GM12891 (cell line): ENCODE results near the gene PPP3R2.
"Not testable (repeated sequence)": the region's sequence is repeated elsewhere in the genome, so short reads cannot be mapped to it uniquely, and the experiment has no call there.

Experiments
- DNase-seq: peaks from one replicate; pipeline ENCODE4 v3.0.0; 2011; ENCODE audit warnings: low spot score; ENCODE audit not compliant: insufficient read length
- FAIRE-seq: peaks from 2 replicates; lab custom pipeline; 2011; peaks lifted over from hg19 to GRCh38; lab: Jason Lieb, UNC
- PAX5 ChIP-seq: IDR thresholded peaks from 2 replicates; pipeline ENCODE4 v1.6.1; 2011; ENCODE audit warnings: low read length, moderate library complexity, mild to moderate bottlenecking; ENCODE audit not compliant: insufficient read depth, severe bottlenecking
- POLR2A ChIP-seq: IDR thresholded peaks from 2 replicates; pipeline ENCODE4 v1.6.1; 2011; ENCODE audit warnings: low read depth, low read length, control low read depth
- POLR2AphosphoS5 ChIP-seq: IDR thresholded peaks from 2 replicates; pipeline ENCODE4 v1.6.1; 2011; ENCODE audit warnings: low read depth, low read length, control low read depth
- POU2F2 ChIP-seq: IDR thresholded peaks from 2 replicates; pipeline ENCODE4 v1.6.1; 2011; ENCODE audit warnings: low read depth, mild to moderate bottlenecking, control low read depth, low read length, moderate library complexity
- SPI1 ChIP-seq: IDR thresholded peaks from 2 replicates; pipeline ENCODE4 v1.6.1; 2011; ENCODE audit warnings: low read depth, low read length, control low read depth
- TAF1 ChIP-seq: IDR thresholded peaks from 2 replicates; pipeline ENCODE4 v1.6.1; 2011; ENCODE audit warnings: low read depth, low read length, control low read depth

PPP3R2 gene

DNA sequence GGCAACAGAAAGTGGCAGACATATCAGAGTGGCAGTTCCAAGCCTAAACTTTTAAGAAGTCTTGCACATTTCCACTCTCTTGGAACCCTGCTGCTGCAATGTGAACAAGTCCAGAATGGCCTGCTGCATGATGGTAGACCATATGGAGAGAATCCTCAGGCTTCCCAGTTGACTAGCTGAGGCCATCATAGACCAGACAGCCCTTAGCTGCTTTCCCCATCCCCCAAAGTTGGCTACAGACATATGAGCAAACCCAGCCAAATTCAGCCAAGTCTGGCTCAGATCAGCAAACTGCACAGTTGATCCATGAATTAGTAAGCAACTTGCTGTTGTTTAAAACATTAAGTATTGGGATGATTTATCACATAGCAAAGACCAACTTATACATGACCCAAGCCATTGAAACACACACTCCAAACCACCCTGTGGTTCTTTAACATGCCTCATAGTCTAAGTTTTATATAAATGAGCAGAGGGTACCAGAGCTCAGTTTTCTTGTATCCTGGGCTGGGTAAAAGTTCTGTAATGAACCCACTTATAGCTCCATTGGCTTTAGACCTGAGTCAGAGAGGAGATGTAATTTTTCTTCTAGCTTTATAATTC lies 19.9 kb downstream of the PPP3R2 start:
- FAIRE-seq (no peak), DNase-seq (no peak)
- no peak for TF ChIP-seq SPI1
- no peak for TF ChIP-seq POLR2AphosphoS5
- no peak for TF ChIP-seq POU2F2
- no peak for TF ChIP-seq PAX5
- no peak for TF ChIP-seq POLR2A
- no peak for TF ChIP-seq TAF1

DNA sequence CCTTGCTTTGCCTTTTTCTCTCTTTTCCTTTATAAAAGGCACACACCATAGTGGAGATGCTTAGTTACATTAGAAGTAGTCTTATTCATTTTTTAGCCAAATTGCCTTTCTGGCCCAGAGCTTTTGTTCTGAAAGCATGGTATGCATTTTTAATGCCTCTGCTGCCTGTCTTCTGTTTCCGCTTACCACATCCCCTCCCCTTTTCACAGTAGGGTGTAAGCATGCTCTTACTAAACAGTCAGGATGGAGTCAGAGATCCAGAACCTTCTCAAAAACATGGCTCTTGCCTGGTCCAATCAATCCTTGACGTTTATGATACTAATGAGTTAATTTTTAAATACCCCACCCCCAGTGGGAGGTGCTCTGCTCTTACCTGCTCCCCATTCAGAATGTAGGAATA lies 22.5 kb downstream of the PPP3R2 start:
- no peak for FAIRE-seq
- TF ChIP-seq TAF1: no peak
- no peak for TF ChIP-seq SPI1

DNA sequence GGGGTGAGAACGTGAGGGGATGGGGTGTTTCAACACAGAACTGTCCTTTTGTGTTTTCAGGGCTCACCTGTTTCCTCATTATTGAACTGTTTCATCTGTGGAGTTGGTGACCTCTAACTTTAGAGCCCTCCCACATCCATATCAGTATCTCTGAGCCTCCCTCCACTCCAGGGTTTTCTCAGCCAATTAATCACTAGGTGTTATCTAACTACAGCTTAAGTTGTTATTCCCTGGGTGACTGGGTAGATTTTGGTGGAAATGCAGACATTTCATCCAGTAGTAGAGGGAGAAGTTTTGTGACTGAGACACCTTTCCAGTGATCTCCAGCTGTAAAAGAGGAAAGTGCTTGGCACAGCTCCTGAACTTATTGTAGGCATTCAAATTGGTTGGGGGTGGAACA lies 23.7 kb downstream of the PPP3R2 start:
- TF ChIP-seq SPI1: no peak
- no peak for TF ChIP-seq POLR2AphosphoS5
- no peak for TF ChIP-seq POLR2A
- no peak for TF ChIP-seq POU2F2
- DNase-seq (no peak), FAIRE-seq (no peak)

More for the DNA sequence above, 22.5 kb downstream of the PPP3R2 start:
- no peak for DNase-seq

DNA sequence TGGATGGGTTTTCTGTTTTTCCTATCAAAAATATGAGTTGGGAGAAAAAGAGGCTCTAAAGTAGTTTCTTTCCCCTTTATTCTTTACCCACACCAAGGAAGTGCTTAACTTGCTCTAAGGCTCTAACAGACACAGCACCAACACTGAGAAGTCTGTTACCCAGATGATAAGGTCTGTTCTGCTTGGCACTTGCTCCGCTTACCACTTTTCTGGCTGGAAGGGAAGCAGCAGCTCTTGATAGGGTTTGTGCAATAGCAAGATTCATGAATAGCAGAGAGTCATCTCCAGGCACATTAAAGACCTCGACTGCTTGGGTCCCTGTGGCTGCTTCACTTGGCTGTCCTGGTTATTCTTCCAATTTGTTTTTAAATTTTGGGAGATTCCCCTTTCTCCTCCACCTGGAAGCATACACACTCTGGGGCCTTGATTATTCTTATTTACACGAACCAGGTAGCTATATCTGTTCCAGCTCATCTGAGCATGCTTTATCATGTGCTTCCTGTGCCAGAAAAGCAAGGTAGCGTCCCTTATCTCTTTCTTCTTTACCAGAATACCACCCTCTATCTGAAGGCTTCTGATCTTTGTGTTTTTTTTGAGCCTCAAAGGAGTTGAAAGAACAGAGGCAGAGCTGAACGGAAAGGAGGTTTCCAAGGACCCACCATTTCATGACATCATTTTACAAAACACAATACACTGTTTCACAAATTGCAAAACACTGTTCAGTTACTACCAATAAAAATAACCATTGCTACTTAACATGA lies 24.8 kb downstream of the PPP3R2 start:
- FAIRE-seq (no peak), DNase-seq (no peak)
- TF ChIP-seq TAF1: no peak

DNA sequence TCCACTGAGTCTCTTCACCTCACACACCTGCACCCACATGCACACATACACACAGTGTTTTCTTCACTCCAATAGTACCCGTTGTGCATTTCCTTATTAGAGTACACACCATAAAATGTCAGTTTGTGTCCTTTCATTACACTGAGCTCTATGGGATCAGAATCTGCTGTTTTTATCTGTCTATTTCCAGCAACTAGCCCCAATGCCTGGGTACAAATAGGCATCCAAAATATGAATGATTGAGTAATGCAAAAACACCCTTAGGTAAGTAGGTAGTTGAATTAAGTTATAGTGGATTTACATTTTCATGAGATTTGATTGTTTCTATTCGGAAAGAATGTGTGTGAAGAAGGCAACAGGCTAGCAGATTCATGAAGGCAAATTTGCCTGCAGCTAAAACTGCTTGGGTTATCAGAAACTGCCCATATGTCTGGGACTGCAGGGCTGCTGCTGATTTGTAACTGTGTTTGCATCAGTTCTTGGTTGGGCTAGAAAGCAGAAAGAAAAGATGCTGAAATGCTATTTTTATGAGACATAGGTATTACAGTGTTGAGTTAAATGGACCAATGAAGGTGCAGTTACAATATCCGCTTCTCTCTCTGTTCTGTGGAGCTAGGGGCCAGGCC lies 26.9 kb downstream of the PPP3R2 start:
- TF ChIP-seq POLR2A: no peak
- no peak for TF ChIP-seq PAX5
- no peak for TF ChIP-seq TAF1
- TF ChIP-seq POU2F2: no peak
- no peak for TF ChIP-seq POLR2AphosphoS5
- no peak for TF ChIP-seq SPI1
- DNase-seq: no peak
- no peak for FAIRE-seq

DNA sequence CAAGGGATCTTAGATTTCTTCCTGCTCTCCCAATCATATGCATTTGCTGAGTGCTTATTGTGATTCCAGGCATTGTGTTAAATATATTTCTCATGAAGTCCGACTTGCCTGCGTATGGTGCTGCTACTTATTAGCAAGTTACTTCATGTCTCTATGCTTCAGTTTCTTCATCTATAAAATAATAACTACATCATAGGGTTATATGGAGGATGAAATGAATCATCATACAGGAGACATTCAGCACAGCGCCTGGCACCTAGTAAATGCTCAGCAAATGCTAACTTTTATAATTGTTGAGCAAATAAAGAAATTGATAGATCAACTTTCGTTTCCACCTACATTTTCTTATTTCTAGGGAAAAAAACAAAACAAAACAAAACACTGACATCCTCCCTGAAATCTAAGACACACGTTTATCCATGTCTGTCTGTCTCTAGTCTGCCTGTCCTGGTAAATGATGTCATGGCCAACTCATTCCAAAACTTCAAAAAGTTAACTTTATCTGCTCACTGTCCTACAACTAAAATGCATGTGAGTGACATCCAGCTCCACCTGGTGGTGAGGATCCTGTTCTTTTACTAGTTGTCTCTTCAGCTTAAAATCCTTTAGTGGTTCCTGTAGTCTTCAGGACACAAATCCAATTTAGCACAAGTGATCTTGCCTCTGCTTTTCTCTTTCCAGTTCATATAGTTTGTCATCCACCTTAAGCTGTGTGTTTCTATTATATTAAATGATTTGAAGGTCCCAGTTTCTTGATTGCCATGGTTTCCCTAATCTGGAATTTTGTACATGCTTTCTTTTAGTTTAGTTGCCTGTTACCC lies 27.7 kb downstream of the PPP3R2 start:
- no peak for TF ChIP-seq TAF1
- TF ChIP-seq POLR2AphosphoS5: no peak
- no peak for TF ChIP-seq POU2F2
- TF ChIP-seq PAX5: no peak
- no peak for TF ChIP-seq POLR2A
- TF ChIP-seq SPI1: no peak
- DNase-seq (no peak), FAIRE-seq (no peak)

DNA sequence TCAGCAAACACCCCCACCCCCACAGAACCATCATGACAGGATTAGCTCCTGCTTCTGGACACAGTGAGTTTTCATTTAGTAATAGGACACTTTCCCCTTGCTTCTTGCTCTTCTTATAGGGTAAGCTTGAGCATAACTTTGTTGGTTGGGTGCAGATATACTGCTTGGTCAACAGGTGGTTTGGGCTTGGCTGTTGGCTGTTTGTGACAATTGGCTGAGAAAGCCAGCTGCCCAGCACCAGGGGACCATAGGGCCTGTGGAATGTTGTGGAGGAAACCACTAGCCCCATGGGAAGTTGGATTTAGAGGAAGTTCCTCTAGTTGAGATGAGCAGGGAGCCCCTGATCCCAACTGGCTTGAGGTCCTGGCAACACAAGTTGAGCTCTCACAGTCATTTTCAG lies 30.5 kb downstream of the PPP3R2 start:
- DNase-seq (no peak), FAIRE-seq (no peak)
- no peak for TF ChIP-seq POU2F2
- no peak for TF ChIP-seq TAF1
- no peak for TF ChIP-seq PAX5
- no peak for TF ChIP-seq SPI1
- TF ChIP-seq POLR2A: no peak
- no peak for TF ChIP-seq POLR2AphosphoS5

DNA sequence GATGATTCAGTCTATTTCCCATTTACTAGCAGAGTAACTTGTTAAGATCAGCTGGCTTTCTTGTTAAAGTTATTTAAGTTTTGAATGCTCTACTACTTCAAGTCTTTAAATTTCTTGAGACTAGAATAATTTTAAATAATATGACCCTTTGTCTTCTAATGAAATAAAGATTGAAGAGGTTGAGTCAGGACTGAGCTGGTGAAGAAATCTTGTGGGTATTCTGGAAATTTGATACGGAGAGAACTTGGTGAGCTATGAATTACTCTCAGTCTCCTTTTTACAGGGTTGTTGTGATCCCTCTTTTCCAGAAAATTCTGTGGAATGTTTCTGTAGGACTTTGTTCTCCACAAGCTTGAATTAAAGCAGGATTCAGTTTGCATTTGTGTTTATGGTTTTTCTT lies 31.8 kb downstream of the PPP3R2 start:
- FAIRE-seq: no peak

DNA sequence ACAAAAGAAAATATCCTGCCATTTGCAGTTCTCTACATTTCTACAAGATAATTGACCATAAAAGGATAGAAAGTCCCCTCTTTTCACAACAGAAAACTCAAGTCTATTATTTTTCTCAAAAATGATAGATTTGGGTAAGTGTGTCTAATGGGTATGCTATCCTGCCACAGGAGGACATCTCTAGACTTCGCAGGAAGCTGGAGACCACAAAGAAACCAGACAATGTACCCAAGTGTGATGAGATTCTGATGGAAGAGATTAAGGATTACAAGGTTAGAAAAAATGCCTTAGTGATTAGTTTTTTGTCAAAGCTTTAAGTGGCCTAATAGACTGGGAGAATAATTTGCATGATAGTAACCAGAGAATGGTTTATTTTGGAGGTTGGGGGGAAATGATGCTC lies 33.0 kb downstream of the PPP3R2 start:
- no peak for TF ChIP-seq POLR2AphosphoS5
- TF ChIP-seq POU2F2: no peak
- TF ChIP-seq PAX5: no peak
- no peak for TF ChIP-seq TAF1
- no peak for TF ChIP-seq POLR2A
- no peak for TF ChIP-seq SPI1
- DNase-seq (no peak), FAIRE-seq (no peak)

More for the DNA sequence above, 31.8 kb downstream of the PPP3R2 start:
- TF ChIP-seq TAF1: no peak
- no peak for TF ChIP-seq SPI1
- TF ChIP-seq POU2F2: no peak
- no peak for TF ChIP-seq PAX5
- no peak for TF ChIP-seq POLR2A
- TF ChIP-seq POLR2AphosphoS5: no peak
- DNase-seq: no peak

DNA sequence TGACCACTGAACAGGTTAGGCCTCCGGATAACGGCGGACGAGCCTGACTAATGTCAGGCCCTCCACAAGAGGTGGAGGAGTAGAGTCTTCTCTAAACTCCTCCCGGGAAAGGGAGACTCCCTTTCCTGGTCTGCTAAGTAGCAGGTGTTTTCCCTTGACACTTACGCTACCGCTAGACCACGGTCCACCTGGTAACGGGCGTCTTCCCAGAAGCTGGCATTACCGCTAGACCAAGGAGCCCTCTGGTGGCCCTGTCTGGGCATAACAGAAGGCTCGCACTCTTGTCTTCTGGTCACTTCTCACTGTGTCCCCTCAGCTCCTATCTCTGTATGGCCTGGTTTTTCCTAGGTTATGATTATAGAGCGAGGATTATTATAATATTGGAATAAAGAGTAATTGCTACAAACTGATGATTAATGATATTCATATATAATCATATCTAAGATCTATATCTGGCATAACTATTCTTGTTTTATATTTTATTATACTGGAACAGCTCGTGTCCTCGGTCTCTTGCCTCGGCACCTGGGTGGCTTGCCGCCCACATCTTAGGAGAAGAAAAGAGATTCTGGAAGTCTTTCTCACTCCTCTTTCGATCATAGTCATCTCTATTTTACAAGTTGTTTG lies 45.2 kb downstream of the PPP3R2 start:
- not testable (repeated sequence) for FAIRE-seq, DNase-seq
